Esophagus muscularis mucosa (tissue), 4 donors: Measurements from ENCODE around the gene GLMN. TPM values are rescaled to one million over a fixed set of nuclear protein-coding genes. Genes with fewer than 3 reads are reported as not detected.
"Not testable (repeated sequence)": the region's sequence is repeated elsewhere in the genome, so short reads cannot be mapped to it uniquely, and the experiment has no call there.

Source experiments
- DNase-seq: peaks from one replicate; pipeline ENCODE4 v3.0.0-alpha.2; 2017; ENCODE audit errors: extremely low spot score
- H3K27ac ChIP-seq, 4 donors: fragments of 200-600 bp; sonication (generic); replicated peaks in 1 of 4; 1 replicate in 3 of 4; 2 replicates in 1 of 4; pipeline ENCODE4 v1.5.1; 2016 to 2019; ENCODE audit warnings: mild to moderate bottlenecking in 1 of 4
- H3K27me3 ChIP-seq, 4 donors: fragments of 200-600 bp; sonication (generic); one replicate each; pipeline versions ENCODE4 v1.5.1 to v1.6.0; 2016 to 2019
- H3K36me3 ChIP-seq, 4 donors: fragments of 200-600 bp; sonication (generic); one replicate each; pipeline ENCODE4 v1.5.1; 2016 to 2019
- H3K4me1 ChIP-seq, 4 donors: fragments of 200-600 bp; sonication (generic); one replicate each; pipeline ENCODE4 v1.5.1; 2016 to 2019
- H3K4me3 ChIP-seq, 4 donors: fragments of 200-600 bp; sonication (generic); 1 replicate in 2 of 4; 2 replicates in 2 of 4; pipeline ENCODE4 v1.5.1; 2016 to 2019; ENCODE audit warnings: mild to moderate bottlenecking in 4 of 4, moderate library complexity in 1 of 4
- H3K9me3 ChIP-seq, 4 donors: fragments of 200-600 bp; sonication (generic); 1 replicate in 3 of 4; 2 replicates in 1 of 4; pipeline ENCODE4 v1.5.1; 2016 to 2019
- CTCF ChIP-seq, 3 experiments: fragments of 200-600 bp in 2 of 3; fragments of 450-650 bp in 1 of 3; sonication (generic) in 2 of 3; IDR thresholded peaks; one replicate each; pipeline ENCODE4 v1.5.1; 2017 to 2019; ENCODE audit warnings: antibody characterized with exemption in 3 of 3, mild to moderate bottlenecking in 2 of 3, moderate library complexity in 1 of 3
- EP300 ChIP-seq: sonication (generic); formaldehyde crosslinking; IDR thresholded peaks from one replicate; pipeline ENCODE4 v1.6.1; 2017; ENCODE audit warnings: antibody characterized with exemption
- POLR2A ChIP-seq: fragments of 450-650 bp; IDR thresholded peaks from one replicate; pipeline ENCODE4 v1.6.1; 2017; ENCODE audit warnings: antibody characterized with exemption, moderate library complexity, mild to moderate bottlenecking, low read depth
- POLR2AphosphoS5 ChIP-seq, 2 donors: sonication (generic); formaldehyde crosslinking; IDR thresholded peaks; one replicate each; pipeline ENCODE4 v1.6.1; 2017; ENCODE audit warnings: antibody characterized with exemption in 2 of 2
- WGBS: methylation state at CpG from one replicate; pipeline ENCODE4 v1.1.5; 2018; 5-methylcytosine and 5-hydroxymethylcytosine counted together
- intact Hi-C: fragments of 100-400 bp; cut with DNase I; formaldehyde crosslinking; loops from one replicate; pipeline ENCODE4 v1.15.1; 2023
- total RNA-seq, 4 donors: library from RNA; depleted of rRNA; stranded (reverse); fragments of >200 nt; gene quantifications; one replicate each; pipeline versions ENCODE4 v1.1.0 to v1.2.1, GENCODE V29; 2016

The GLMN gene
- total RNA-seq, 4 donors from 2014 or later, result 6.0 to 9.1 (median 7.5) TPM

- TF ChIP-seq POLR2A (no peak), CTCF (IDR thresholded peaks at IDR 0.05) (no peak), POLR2AphosphoS5 (IDR thresholded peaks at IDR 0.05) (no peak), EP300 (no peak)
- DNase-seq, result no peak
- Histone ChIP-seq H3K27me3 (no peaks in the 10 kb centered on the region), H3K4me1 (no peaks in the 10 kb centered on the region), H3K36me3 (peaks cover 25 to 72% (median 40%) of the 10 kb centered on the region in 4 donors), H3K27ac (no peak overlapping the region), H3K9me3 (peaks cover 0 to 4% (median 0%) of the 10 kb centered on the region in 4 donors), H3K4me3 (no peak overlapping the region)
- 84% methylated on average over 1 of the region's 1 CpG for WGBS
- intact Hi-C loops, result no loop called here
Observed at GRCh38 chr1:92259350-92259749, 39.4 kb downstream of the GLMN start.

GRCh38 chr1:92254714-92255113 lies 44.1 kb downstream of the GLMN start:
- H3K27ac ChIP-seq, intact Hi-C loops, H3K27me3 ChIP-seq, H3K4me1 ChIP-seq, DNase-seq, H3K4me3 ChIP-seq, H3K9me3 ChIP-seq: not testable (repeated sequence)
- 83% methylated on average over 3 of the region's 3 CpGs for WGBS
- peaks cover 28 to 54% (median 35%) of the 10 kb centered on the region in 4 donors for H3K36me3 ChIP-seq

GRCh38 chr1:92244376-92244775 lies 54.4 kb downstream of the GLMN start:
- WGBS, result 85% methylated on average over 1 of the region's 1 CpG
- Histone ChIP-seq H3K4me3 (no peak overlapping the region), H3K27ac (no peak overlapping the region), H3K4me1 (no peaks in the 10 kb centered on the region), H3K27me3 (no peaks in the 10 kb centered on the region), H3K36me3 (peaks cover 7 to 16% (median 10%) of the 10 kb centered on the region in 4 donors), H3K9me3 (no peaks in the 10 kb centered on the region)
- TF ChIP-seq POLR2A (no peak), EP300 (no peak), CTCF (IDR thresholded peaks at IDR 0.05) (no peak), POLR2AphosphoS5 (IDR thresholded peaks at IDR 0.05) (no peak)
- no peak for DNase-seq
- intact Hi-C loops, result no loop called here

- no peak for TF ChIP-seq POLR2AphosphoS5 (IDR thresholded peaks at IDR 0.05)
- no peak for TF ChIP-seq EP300
- no peak for TF ChIP-seq CTCF (IDR thresholded peaks at IDR 0.05)
- TF ChIP-seq POLR2A, result no peak
- intact Hi-C loops, result no loop called here
- no peak overlapping the region for H3K4me3 ChIP-seq
- H3K36me3 ChIP-seq, result no peaks in the 10 kb centered on the region
- H3K9me3 ChIP-seq, result no peaks in the 10 kb centered on the region
- 82% methylated on average over 2 of the region's 2 CpGs for WGBS
- H3K27me3 ChIP-seq, result peaks cover 0 to 5% (median 0%) of the 10 kb centered on the region in 4 donors
- no peak overlapping the region for H3K27ac ChIP-seq
- no peaks in the 10 kb centered on the region for H3K4me1 ChIP-seq
- no peak for DNase-seq
Observed at GRCh38 chr1:92240034-92240433, 58.8 kb downstream of the GLMN start.

- intact Hi-C loops, result no loop called here
- TF ChIP-seq CTCF (IDR thresholded peaks at IDR 0.05) (no peak), POLR2A (no peak), EP300 (no peak), POLR2AphosphoS5 (IDR thresholded peaks at IDR 0.05) (no peak)
Observed at GRCh38 chr1:92230736-92231135, 68.1 kb downstream of the GLMN start.

More at GRCh38 chr1:92230736-92231135, 68.1 kb downstream of the GLMN start:
- Histone ChIP-seq H3K27ac (no peak overlapping the region), H3K4me3 (no peak overlapping the region), H3K36me3 (no peaks in the 10 kb centered on the region), H3K9me3 (no peaks in the 10 kb centered on the region), H3K27me3 (no peaks in the 10 kb centered on the region), H3K4me1 (no peaks in the 10 kb centered on the region)
- WGBS, result 100% methylated on average over 1 of the region's 1 CpG
- DNase-seq, result no peak
